Measurements from ENCODE around the gene SPRR3. TPM values are rescaled to one million over a fixed set of nuclear protein-coding genes. Genes with fewer than 3 reads are reported as not detected.

SPRR3 gene
- total RNA-seq, 3 donors from 2014 or later = not detected

- H3K36me3 ChIP-seq = no peaks in the 10 kb centered on the region
- H3K4me1 ChIP-seq = no peaks in the 10 kb centered on the region
- H3K4me3 ChIP-seq = no peak overlapping the region
- TF ChIP-seq POLR2A (IDR thresholded peaks at IDR 0.05) (no peak), POLR2AphosphoS5 (IDR thresholded peaks at IDR 0.05) (no peak)
- TF ChIP-seq, protein P1, sequence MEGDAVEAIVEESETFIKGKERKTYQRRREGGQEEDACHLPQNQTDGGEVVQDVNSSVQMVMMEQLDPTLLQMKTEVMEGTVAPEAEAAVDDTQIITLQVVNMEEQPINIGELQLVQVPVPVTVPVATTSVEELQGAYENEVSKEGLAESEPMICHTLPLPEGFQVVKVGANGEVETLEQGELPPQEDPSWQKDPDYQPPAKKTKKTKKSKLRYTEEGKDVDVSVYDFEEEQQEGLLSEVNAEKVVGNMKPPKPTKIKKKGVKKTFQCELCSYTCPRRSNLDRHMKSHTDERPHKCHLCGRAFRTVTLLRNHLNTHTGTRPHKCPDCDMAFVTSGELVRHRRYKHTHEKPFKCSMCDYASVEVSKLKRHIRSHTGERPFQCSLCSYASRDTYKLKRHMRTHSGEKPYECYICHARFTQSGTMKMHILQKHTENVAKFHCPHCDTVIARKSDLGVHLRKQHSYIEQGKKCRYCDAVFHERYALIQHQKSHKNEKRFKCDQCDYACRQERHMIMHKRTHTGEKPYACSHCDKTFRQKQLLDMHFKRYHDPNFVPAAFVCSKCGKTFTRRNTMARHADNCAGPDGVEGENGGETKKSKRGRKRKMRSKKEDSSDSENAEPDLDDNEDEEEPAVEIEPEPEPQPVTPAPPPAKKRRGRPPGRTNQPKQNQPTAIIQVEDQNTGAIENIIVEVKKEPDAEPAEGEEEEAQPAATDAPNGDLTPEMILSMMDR (IDR thresholded peaks at IDR 0.05) = no peak
- no peak overlapping the region for H3K27ac ChIP-seq
- no peak for DNase-seq (ENCODE audit: low spot score in 2 of 2)
- H3K27me3 ChIP-seq = no peaks in the 10 kb centered on the region
- intact Hi-C loops (cut with DNase I; ENCODE audit: low total_unique reads) = no loop called here
- no peaks in the 10 kb centered on the region for H3K9me3 ChIP-seq
These were observed 27.2 kb downstream of the SPRR3 start for GRCh38 chr1:153028766-153029165.

DNA sequence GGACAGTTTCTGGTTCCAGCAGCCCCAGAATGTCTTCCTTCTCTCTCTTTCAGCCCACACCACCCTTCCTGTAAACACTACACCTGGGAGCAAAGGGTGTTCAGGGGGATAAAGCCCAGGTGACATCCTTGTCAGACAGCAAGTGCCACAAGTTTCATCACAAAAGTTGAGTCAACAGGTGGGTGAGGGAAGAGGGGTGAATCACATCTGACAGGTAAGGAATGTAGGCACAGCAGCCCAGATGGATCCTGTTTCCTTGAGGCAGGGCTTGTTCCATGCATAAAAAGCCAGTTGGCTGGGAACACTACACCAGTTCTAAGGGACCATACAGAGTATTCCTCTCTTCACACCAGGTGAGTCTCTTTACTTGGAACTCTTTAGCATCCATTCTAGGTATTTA is 29.3 kb downstream of the SPRR3 start, which contains the start of gene SPRR1B:
Gene SPRR1B, plus strand, starts transcription at position 309 of the 400 bp plus-strand sequence. CDS start 1,143 bp downstream, outside the sequence.
- no peaks in the 10 kb centered on the region for H3K4me1 ChIP-seq
- H3K36me3 ChIP-seq = no peaks in the 10 kb centered on the region
- H3K4me3 ChIP-seq = no peak within 1 kb of the TSS
- no peaks in the 10 kb centered on the region for H3K9me3 ChIP-seq
- intact Hi-C loops (cut with DNase I; ENCODE audit: low total_unique reads) = no loop called here
- no peaks in the 10 kb centered on the region for H3K27me3 ChIP-seq
- H3K27ac ChIP-seq = no peak within 1 kb of the TSS
- no peak for TF ChIP-seq POLR2AphosphoS5 (IDR thresholded peaks at IDR 0.05)
- TF ChIP-seq, protein P1 (IDR thresholded peaks at IDR 0.05) = no peak
- TF ChIP-seq POLR2A (IDR thresholded peaks at IDR 0.05) = no peak
- DNase-seq (ENCODE audit: low spot score in 2 of 2) = no peak

DNA sequence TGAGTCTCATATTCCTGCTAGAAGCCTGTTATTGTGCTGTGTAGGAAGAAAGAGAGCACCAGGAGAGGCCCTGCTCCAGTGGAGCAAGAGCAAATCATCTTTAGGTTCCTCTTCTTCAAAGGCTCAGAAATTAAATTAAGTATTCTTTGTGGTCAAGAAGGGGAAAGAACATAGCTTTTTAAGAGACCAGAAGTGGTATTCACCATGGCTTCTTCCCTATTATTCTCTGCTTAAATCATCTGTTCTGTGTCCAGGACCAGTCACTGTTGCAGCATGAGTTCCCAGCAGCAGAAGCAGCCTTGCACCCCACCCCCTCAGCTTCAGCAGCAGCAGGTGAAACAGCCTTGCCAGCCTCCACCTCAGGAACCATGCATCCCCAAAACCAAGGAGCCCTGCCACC is 30.5 kb downstream of the SPRR3 start:
- H3K27ac ChIP-seq = no peak overlapping the region
- H3K36me3 ChIP-seq = no peaks in the 10 kb centered on the region
- TF ChIP-seq, protein P1 (IDR thresholded peaks at IDR 0.05) = no peak
- TF ChIP-seq POLR2A (IDR thresholded peaks at IDR 0.05) (no peak), POLR2AphosphoS5 (IDR thresholded peaks at IDR 0.05) (no peak)
- no peaks in the 10 kb centered on the region for H3K27me3 ChIP-seq
- no peak for DNase-seq (ENCODE audit: low spot score in 2 of 2)
- H3K4me1 ChIP-seq = no peaks in the 10 kb centered on the region
- intact Hi-C loops (cut with DNase I; ENCODE audit: low total_unique reads) = no loop called here
- H3K4me3 ChIP-seq = no peak overlapping the region
- no peaks in the 10 kb centered on the region for H3K9me3 ChIP-seq

DNA sequence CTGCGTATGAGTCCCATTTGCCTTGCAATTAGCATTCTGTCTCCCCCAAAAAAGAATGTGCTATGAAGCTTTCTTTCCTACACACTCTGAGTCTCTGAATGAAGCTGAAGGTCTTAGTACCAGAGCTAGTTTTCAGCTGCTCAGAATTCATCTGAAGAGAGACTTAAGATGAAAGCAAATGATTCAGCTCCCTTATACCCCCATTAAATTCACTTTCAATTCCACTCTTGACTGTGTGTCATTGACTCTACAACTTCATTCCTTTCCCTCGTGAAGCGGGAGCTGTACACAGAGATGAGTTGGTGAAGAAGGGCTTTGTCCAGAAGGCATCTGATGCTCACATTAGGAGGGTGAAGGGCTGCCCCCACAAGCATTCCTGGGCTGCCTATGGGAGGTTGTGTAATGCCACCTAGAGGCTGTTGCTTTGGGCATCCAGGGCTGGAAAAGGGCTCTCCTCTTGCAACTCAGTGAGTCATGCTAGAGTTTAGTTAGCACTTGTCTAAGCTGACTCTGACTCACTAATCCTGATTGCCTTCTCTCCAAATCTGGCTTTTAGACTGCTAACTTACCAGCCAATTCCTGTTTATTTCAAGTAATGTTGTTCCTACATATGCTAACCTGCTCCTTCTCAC is 31.2 kb downstream of the SPRR3 start:
- TF ChIP-seq POLR2AphosphoS5 (IDR thresholded peaks at IDR 0.05) (no peak), POLR2A (IDR thresholded peaks at IDR 0.05) (no peak)
- TF ChIP-seq, protein P1 (IDR thresholded peaks at IDR 0.05) = no peak
- Histone ChIP-seq H3K9me3 (no peaks in the 10 kb centered on the region), H3K4me3 (no peak overlapping the region), H3K4me1 (no peaks in the 10 kb centered on the region), H3K27me3 (no peaks in the 10 kb centered on the region), H3K27ac (no peak overlapping the region), H3K36me3 (no peaks in the 10 kb centered on the region)
- intact Hi-C loops (cut with DNase I; ENCODE audit: low total_unique reads) = no loop called here
- DNase-seq (ENCODE audit: low spot score in 2 of 2) = no peak

DNA sequence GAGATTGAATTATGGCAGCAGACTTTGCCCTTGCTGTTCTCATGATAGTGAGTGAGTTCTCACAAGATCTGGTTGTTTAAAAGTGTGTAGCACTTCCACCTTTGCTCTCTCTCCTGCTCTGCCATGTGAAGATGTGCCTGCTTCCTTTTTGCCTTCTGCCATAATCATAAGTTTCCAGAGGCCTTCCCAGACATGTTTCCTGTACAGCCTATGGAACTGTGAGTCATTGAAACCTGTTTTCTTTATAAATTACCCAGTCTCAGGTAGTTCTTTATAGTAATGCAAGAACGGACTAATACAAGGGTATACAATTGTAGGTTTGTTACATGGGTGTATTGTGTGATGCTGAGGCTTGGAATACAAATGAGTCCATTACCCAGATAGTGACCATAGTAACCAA is 33.7 kb downstream of the SPRR3 start:
- DNase-seq (ENCODE audit: low spot score in 2 of 2) = no peak
- Histone ChIP-seq H3K36me3 (no peaks in the 10 kb centered on the region), H3K27ac (no peak overlapping the region), H3K4me1 (no peaks in the 10 kb centered on the region), H3K9me3 (no peaks in the 10 kb centered on the region), H3K27me3 (no peaks in the 10 kb centered on the region), H3K4me3 (no peak overlapping the region)
- TF ChIP-seq, protein P1 (IDR thresholded peaks at IDR 0.05) = no peak
- TF ChIP-seq POLR2AphosphoS5 (IDR thresholded peaks at IDR 0.05) (no peak), POLR2A (IDR thresholded peaks at IDR 0.05) (no peak)
- intact Hi-C loops (cut with DNase I; ENCODE audit: low total_unique reads) = no loop called here

All from breast epithelium (tissue), 4 donors.